Suprapubic skin (tissue), 4 donors: ENCODE data around the gene RAPGEFL1. TPM values are rescaled to one million over a fixed set of nuclear protein-coding genes. Genes with fewer than 3 reads are reported as not detected.

Experiments used
- DNase-seq, 2 donors: peaks; one replicate each; pipeline ENCODE4 v3.0.0-alpha.2; 2019; ENCODE audit warnings: low spot score in 2 of 2
- H3K27ac ChIP-seq: fragments of 200-600 bp; sonication (generic); one replicate; pipeline ENCODE4 v1.5.1; 2019
- H3K27me3 ChIP-seq: fragments of 200-600 bp; sonication (generic); one replicate; pipeline ENCODE4 v1.5.1; 2019
- H3K36me3 ChIP-seq: fragments of 200-600 bp; sonication (generic); one replicate; pipeline ENCODE4 v1.5.1; 2019
- H3K4me1 ChIP-seq: fragments of 200-600 bp; sonication (generic); one replicate; pipeline ENCODE4 v1.5.1; 2019
- H3K4me3 ChIP-seq: fragments of 200-600 bp; sonication (generic); one replicate; pipeline ENCODE4 v1.5.1; 2019; ENCODE audit warnings: mild to moderate bottlenecking
- H3K9me3 ChIP-seq: fragments of 200-600 bp; sonication (generic); one replicate; pipeline ENCODE4 v1.5.1; 2019
- CTCF ChIP-seq, 2 donors: fragments of 200-600 bp in 1 of 2; fragments of 450-650 bp in 1 of 2; sonication (generic) in 1 of 2; IDR thresholded peaks; one replicate each; pipeline ENCODE4 v1.5.1; 2016 to 2019; ENCODE audit warnings: antibody characterized with exemption in 2 of 2, mild to moderate bottlenecking in 1 of 2, moderate library complexity in 1 of 2
- EP300 ChIP-seq: sonication (generic); formaldehyde crosslinking; IDR thresholded peaks from one replicate; pipeline ENCODE4 v1.6.1; 2017; ENCODE audit warnings: antibody characterized with exemption
- POLR2A ChIP-seq, 2 donors: fragments of 450-650 bp; IDR thresholded peaks; one replicate each; pipeline ENCODE4 v1.6.1; 2017; ENCODE audit warnings: antibody characterized with exemption in 2 of 2, mild to moderate bottlenecking in 2 of 2, moderate library complexity in 2 of 2
- POLR2AphosphoS5 ChIP-seq, 3 donors: sonication (generic); formaldehyde crosslinking; IDR thresholded peaks; one replicate each; pipeline ENCODE4 v1.6.1; 2017; ENCODE audit warnings: antibody characterized with exemption in 3 of 3
- WGBS: methylation state at CpG from one replicate; pipeline ENCODE4 v1.1.5; 2018; 5-methylcytosine and 5-hydroxymethylcytosine counted together
- total RNA-seq, 4 donors: library from RNA; depleted of rRNA; stranded (reverse); fragments of >200 nt; gene quantifications; one replicate each; pipeline ENCODE4 v1.1.0, GENCODE V29; 2016

Gene RAPGEFL1
- total RNA-seq, 4 donors from 2014 or later: 221 to 547 (median 297) TPM

GRCh38 chr17:40153603-40154236, 23.6 kb upstream of the RAPGEFL1 start:
- Histone ChIP-seq H3K27ac (no peak overlapping the region), H3K27me3 (no peaks in the 10 kb centered on the region), H3K4me1 (peaks cover 5% of the 10 kb centered on the region), H3K9me3 (no peaks in the 10 kb centered on the region), H3K36me3 (peaks cover 62% of the 10 kb centered on the region), H3K4me3 (no peak overlapping the region)
- DNase-seq: no peak
- 84% methylated on average over 14 of the region's 14 CpGs for WGBS
- no peak for TF ChIP-seq CTCF (IDR thresholded peaks at IDR 0.05)
- TF ChIP-seq POLR2A (IDR thresholded peaks at IDR 0.05): no peak
- TF ChIP-seq EP300: no peak
- TF ChIP-seq POLR2AphosphoS5 (IDR thresholded peaks at IDR 0.05): no peak

GRCh38 chr17:40157973-40158372, 19.3 kb upstream of the RAPGEFL1 start:
- H3K9me3 ChIP-seq: no peaks in the 10 kb centered on the region
- H3K4me3 ChIP-seq: no peak overlapping the region
- H3K27ac ChIP-seq: peak overlapping the region; percentile 43
- H3K27me3 ChIP-seq: no peaks in the 10 kb centered on the region
- no peak for DNase-seq
- TF ChIP-seq POLR2A (IDR thresholded peaks at IDR 0.05) (no peak), CTCF (IDR thresholded peaks at IDR 0.05) (no peak), EP300 (no peak), POLR2AphosphoS5 (IDR thresholded peaks at IDR 0.05) (no peak)
- peaks cover 5% of the 10 kb centered on the region for H3K4me1 ChIP-seq
- WGBS: 75% methylated on average over 2 of the region's 2 CpGs
- H3K36me3 ChIP-seq: peaks cover 52% of the 10 kb centered on the region

GRCh38 chr17:40158438-40159013, 18.7 kb upstream of the RAPGEFL1 start:
- H3K4me3 ChIP-seq: no peak overlapping the region
- TF ChIP-seq POLR2A (IDR thresholded peaks at IDR 0.05) (no peak), CTCF (IDR thresholded peaks at IDR 0.05) (no peak), POLR2AphosphoS5 (IDR thresholded peaks at IDR 0.05) (no peak), EP300 (no peak)
- DNase-seq: no peak
- peaks cover 5% of the 10 kb centered on the region for H3K4me1 ChIP-seq
- H3K36me3 ChIP-seq: peaks cover 52% of the 10 kb centered on the region
- H3K27me3 ChIP-seq: no peaks in the 10 kb centered on the region
- WGBS: 87% methylated on average over 3 of the region's 3 CpGs
- H3K9me3 ChIP-seq: no peaks in the 10 kb centered on the region
- peak overlapping the region; percentile 43 for H3K27ac ChIP-seq

- peaks cover 52% of the 10 kb centered on the region for H3K36me3 ChIP-seq
- 92% methylated on average over 6 of the region's 6 CpGs for WGBS
- no peak for DNase-seq
- H3K27me3 ChIP-seq: no peaks in the 10 kb centered on the region
- H3K4me3 ChIP-seq: no peak overlapping the region
- TF ChIP-seq POLR2A (IDR thresholded peaks at IDR 0.05) (no peak), POLR2AphosphoS5 (IDR thresholded peaks at IDR 0.05) (no peak), CTCF (IDR thresholded peaks at IDR 0.05) (no peak), EP300 (no peak)
- peaks cover 5% of the 10 kb centered on the region for H3K4me1 ChIP-seq
- no peaks in the 10 kb centered on the region for H3K9me3 ChIP-seq
- no peak overlapping the region for H3K27ac ChIP-seq
Observed at GRCh38 chr17:40159456-40159855, 17.8 kb upstream of the RAPGEFL1 start.

- Histone ChIP-seq H3K4me1 (peaks cover 7% of the 10 kb centered on the region), H3K27me3 (no peaks in the 10 kb centered on the region), H3K36me3 (peaks cover 88% of the 10 kb centered on the region), H3K4me3 (no peak overlapping the region), H3K27ac (peak overlapping the region; percentile 21), H3K9me3 (no peaks in the 10 kb centered on the region)
- TF ChIP-seq POLR2AphosphoS5 (IDR thresholded peaks at IDR 0.05): no peak
- TF ChIP-seq CTCF (IDR thresholded peaks at IDR 0.05): no peak
- TF ChIP-seq EP300: no peak
- TF ChIP-seq POLR2A (IDR thresholded peaks at IDR 0.05): no peak
- DNase-seq: no peak
- 86% methylated on average over 3 of the region's 3 CpGs for WGBS
Observed at GRCh38 chr17:40167685-40168261, 9.5 kb upstream of the RAPGEFL1 start.
